HG03175 (cell line): ENCODE data around the gene HK1.
"Not testable (repeated sequence)": the region's sequence is repeated elsewhere in the genome, so short reads cannot be mapped to it uniquely, and the experiment has no call there.

ENCODE experiments used
- ATAC-seq: cut with Tn5 transposase; IDR thresholded peaks from one replicate; pipeline ENCODE4 v1.9.1; 2021; ENCODE audit warnings: mild to moderate bottlenecking, moderate library complexity; ENCODE audit not compliant: unreplicated experiment

HK1 gene

GRCh38 chr10:69278446-69278963, at the start of gene HK1:
Gene HK1, plus strand, starts transcription at chr10:69278496.
- no peak for ATAC-seq

- ATAC-seq = no peak
These were observed 48.7 kb upstream of the HK1 start for GRCh38 chr10:69229616-69229916.

GRCh38 chr10:69230128-69230527, 48.2 kb upstream of the HK1 start:
- no peak for ATAC-seq

GRCh38 chr10:69232252-69232651, 46.0 kb upstream of the HK1 start:
- no peak for ATAC-seq

GRCh38 chr10:69232736-69233480, 45.4 kb upstream of the HK1 start:
- ATAC-seq = no peak

- no peak for ATAC-seq
These were observed 43.8 kb upstream of the HK1 start for GRCh38 chr10:69234447-69234846.

GRCh38 chr10:69237528-69238159, 40.7 kb upstream of the HK1 start:
- ATAC-seq = peak; percentile 91

- no peak for ATAC-seq
These were observed 39.2 kb upstream of the HK1 start for GRCh38 chr10:69239136-69239535.

- ATAC-seq = no peak
These were observed 38.4 kb upstream of the HK1 start for GRCh38 chr10:69239816-69240434.

- no peak for ATAC-seq
These were observed 37.8 kb upstream of the HK1 start for GRCh38 chr10:69240455-69240854.

GRCh38 chr10:69241575-69241974, 36.7 kb upstream of the HK1 start:
- no peak for ATAC-seq

- ATAC-seq = no peak
These were observed 36.0 kb upstream of the HK1 start for GRCh38 chr10:69242040-69242851.

- ATAC-seq = no peak
These were observed 35.5 kb upstream of the HK1 start for GRCh38 chr10:69242852-69243212.

- ATAC-seq = no peak
These were observed 34.5 kb upstream of the HK1 start for GRCh38 chr10:69243817-69244216.

GRCh38 chr10:69246036-69246435, 32.3 kb upstream of the HK1 start:
- no peak for ATAC-seq

GRCh38 chr10:69246581-69247312, 31.5 kb upstream of the HK1 start:
- no peak for ATAC-seq

- ATAC-seq = no peak
These were observed 31.0 kb upstream of the HK1 start for GRCh38 chr10:69247313-69247710.

- no peak for ATAC-seq
These were observed 30.1 kb upstream of the HK1 start for GRCh38 chr10:69248117-69248730.

- ATAC-seq = no peak
These were observed 28.3 kb upstream of the HK1 start for GRCh38 chr10:69250041-69250440.

- ATAC-seq = not testable (repeated sequence)
These were observed 26.9 kb upstream of the HK1 start for GRCh38 chr10:69251417-69251816.
